ENCODE data around the gene GDI1. TPM values are rescaled to one million over a fixed set of nuclear protein-coding genes. Genes with fewer than 3 reads are reported as not detected.
"Not testable (repeated sequence)": the region's sequence is repeated elsewhere in the genome, so short reads cannot be mapped to it uniquely, and the experiment has no call there.

The GDI1 gene
- total RNA-seq: 100 to 1,000 TPM; 105 to 160 (median 121) TPM

DNA sequence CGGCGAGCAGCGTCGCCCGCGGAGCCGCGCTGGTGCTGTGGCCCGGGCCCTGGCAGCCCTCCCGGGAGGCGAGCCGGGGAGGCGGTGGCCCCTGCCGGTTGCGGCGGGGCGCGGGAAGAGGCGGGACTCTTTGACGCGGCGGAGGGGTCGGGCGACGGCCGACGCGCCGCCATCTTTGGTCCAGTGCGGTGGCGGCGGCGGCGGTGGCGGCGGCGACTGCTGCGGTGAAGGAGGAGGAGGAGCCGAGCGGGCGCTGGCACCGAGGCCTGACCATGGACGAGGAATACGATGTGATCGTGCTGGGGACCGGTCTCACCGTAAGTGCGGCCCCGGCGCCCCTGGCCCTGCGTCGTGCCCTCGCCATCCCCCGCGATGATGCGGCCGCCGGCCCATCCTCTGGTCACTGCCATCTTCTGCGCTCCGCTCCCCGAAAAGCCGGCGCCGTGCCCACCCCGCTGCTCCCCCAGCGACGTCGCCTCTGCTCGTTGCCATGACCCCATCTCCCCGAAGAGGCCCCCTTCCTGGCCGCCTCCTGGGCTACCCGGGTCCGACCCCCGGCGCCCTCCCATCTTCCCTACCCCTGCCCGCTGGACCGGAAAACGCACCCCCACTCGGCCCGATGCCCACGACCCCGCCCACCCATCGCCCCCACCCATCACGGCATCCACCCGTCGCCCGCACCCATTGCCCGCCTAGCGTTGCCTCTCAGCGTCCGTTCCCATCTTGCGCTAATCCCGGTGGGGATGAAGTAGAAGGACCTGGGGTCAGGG, at the start of gene GDI1:
GDI1 (plus strand) TSS at position 172 of the 770 bp plus-strand sequence; CDS start at position 273, 101 bp downstream.
- Histone ChIP-seq H3K27ac (peak within 1 kb of the TSS; percentile 90 to 96 (median 93)), H3K36me3 (peaks cover 0 to 65% of the 10 kb centered on the region in 2 donors), H3K4me1 (peaks cover 0 to 39% (median 0%) of the 10 kb centered on the region in 3 donors), H3K9me3 (no peaks in the 10 kb centered on the region), H3K27me3 (no peaks in the 10 kb centered on the region), H3K4me3 (peak within 1 kb of the TSS; percentile 79 to 83)
- no peak for TF ChIP-seq EP300 (IDR thresholded peaks at IDR 0.05)
- TF ChIP-seq POLR2AphosphoS5 (IDR thresholded peaks at IDR 0.05): peak; percentile 56
- peak; percentile 30 to 61 for TF ChIP-seq POLR2A (IDR thresholded peaks at IDR 0.05)
- TF ChIP-seq, protein P1, sequence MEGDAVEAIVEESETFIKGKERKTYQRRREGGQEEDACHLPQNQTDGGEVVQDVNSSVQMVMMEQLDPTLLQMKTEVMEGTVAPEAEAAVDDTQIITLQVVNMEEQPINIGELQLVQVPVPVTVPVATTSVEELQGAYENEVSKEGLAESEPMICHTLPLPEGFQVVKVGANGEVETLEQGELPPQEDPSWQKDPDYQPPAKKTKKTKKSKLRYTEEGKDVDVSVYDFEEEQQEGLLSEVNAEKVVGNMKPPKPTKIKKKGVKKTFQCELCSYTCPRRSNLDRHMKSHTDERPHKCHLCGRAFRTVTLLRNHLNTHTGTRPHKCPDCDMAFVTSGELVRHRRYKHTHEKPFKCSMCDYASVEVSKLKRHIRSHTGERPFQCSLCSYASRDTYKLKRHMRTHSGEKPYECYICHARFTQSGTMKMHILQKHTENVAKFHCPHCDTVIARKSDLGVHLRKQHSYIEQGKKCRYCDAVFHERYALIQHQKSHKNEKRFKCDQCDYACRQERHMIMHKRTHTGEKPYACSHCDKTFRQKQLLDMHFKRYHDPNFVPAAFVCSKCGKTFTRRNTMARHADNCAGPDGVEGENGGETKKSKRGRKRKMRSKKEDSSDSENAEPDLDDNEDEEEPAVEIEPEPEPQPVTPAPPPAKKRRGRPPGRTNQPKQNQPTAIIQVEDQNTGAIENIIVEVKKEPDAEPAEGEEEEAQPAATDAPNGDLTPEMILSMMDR (IDR thresholded peaks at IDR 0.05): no peak
- ATAC-seq: peak; percentile 74
- WGBS, 2 donors (ENCODE audit: low coverage in 1 of 2): no CpG with 5 or more reads among the region's 93 CpGs

DNA sequence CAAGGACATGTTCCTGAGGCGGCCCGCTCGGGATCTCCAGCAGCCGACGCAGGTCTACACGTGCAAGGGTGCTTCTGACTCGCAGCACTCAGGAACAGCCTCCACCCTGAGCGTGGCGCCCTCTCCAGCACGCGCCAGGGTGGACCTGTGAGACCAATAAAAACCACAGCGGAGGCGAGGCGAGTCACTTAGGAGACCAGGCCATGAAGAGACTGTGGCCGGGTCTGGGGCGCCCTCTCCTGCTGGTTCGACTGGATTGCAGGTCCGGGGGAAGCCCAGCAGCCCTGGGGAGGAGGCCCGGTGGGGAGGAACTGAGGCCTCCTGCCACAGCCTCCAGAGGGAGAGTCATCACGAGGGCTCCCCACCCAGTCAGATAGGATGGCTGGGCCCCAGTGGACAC, 48.9 kb upstream of the GDI1 start:
- not testable (repeated sequence) for H3K27me3 ChIP-seq, H3K9me3 ChIP-seq, H3K27ac ChIP-seq, H3K4me3 ChIP-seq, H3K36me3 ChIP-seq
- WGBS, 2 donors (ENCODE audit: low coverage in 1 of 2): no CpG with 5 or more reads among the region's 20 CpGs
- peak; percentile 26 for ATAC-seq
- H3K4me1 ChIP-seq: peaks cover 0 to 16% (median 0%) of the 10 kb centered on the region in 3 donors

DNA sequence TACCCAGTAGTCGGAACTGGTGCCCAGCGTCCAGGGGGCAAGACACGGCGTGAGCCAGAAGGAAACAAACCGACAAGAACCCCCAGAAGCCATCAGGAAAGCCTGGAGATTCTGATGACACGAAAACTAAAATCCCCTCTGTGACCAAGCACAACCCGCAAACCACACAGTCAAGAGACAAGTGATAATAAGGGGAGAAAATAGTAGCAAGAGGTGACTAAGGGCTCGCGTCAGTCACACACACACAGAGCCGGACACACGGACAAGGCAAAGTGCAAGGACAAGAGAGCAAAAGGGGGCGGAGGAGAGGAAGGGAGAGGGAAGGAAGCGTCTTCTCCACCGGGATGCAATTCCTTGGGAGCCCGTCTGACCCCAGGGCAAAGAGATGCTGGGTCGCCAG, 48.3 kb upstream of the GDI1 start:
- WGBS, 2 donors (ENCODE audit: low coverage in 1 of 2): no CpG with 5 or more reads among the region's 16 CpGs
- ATAC-seq, H3K27me3 ChIP-seq, H3K27ac ChIP-seq, H3K4me3 ChIP-seq, H3K9me3 ChIP-seq, H3K36me3 ChIP-seq: not testable (repeated sequence)
- peaks cover 0 to 11% (median 0%) of the 10 kb centered on the region in 3 donors for H3K4me1 ChIP-seq

- not testable (repeated sequence) for H3K4me1 ChIP-seq, H3K36me3 ChIP-seq, H3K9me3 ChIP-seq, H3K27me3 ChIP-seq
- ATAC-seq: peak; percentile 88
- Histone ChIP-seq H3K4me3 (peak overlapping the region in 1 of 2 donors; percentile 44), H3K27ac (peak overlapping the region in 3 of 4 donors; percentile 74 to 83 (median 78))
- WGBS, 2 donors (ENCODE audit: low coverage in 1 of 2): no CpG with 5 or more reads among the region's 121 CpGs
Observed at GRCh38 chrX:154389812-154390747, 46.9 kb upstream of the GDI1 start.

GRCh38 chrX:154396363-154396762, 40.6 kb upstream of the GDI1 start:
- peaks cover 0 to 37% (median 4%) of the 10 kb centered on the region in 3 donors for H3K4me1 ChIP-seq
- not testable (repeated sequence) for H3K27me3 ChIP-seq, ATAC-seq, H3K4me3 ChIP-seq, H3K9me3 ChIP-seq
- WGBS, 2 donors (ENCODE audit: low coverage in 1 of 2): 80 to 100% methylated on average over 1 to 3 of the region's 17 CpGs
- H3K36me3 ChIP-seq: peaks cover 0 to 24% of the 10 kb centered on the region in 2 donors
- H3K27ac ChIP-seq: peak overlapping the region in 3 of 4 donors; percentile 92 to 100 (median 96)

GRCh38 chrX:154396973-154397887, 39.7 kb upstream of the GDI1 start:
- peak overlapping the region; percentile 92 to 100 (median 96) for H3K27ac ChIP-seq
- H3K36me3 ChIP-seq: peaks cover 0 to 25% of the 10 kb centered on the region in 2 donors
- TF ChIP-seq, protein P1 (IDR thresholded peaks at IDR 0.05): no peak
- no peak for TF ChIP-seq EP300 (IDR thresholded peaks at IDR 0.05)
- peak; percentile 13 for TF ChIP-seq POLR2AphosphoS5 (IDR thresholded peaks at IDR 0.05)
- TF ChIP-seq POLR2A (IDR thresholded peaks at IDR 0.05): peak; percentile 38 to 55
- H3K27me3 ChIP-seq: no peaks in the 10 kb centered on the region
- no peaks in the 10 kb centered on the region for H3K9me3 ChIP-seq
- WGBS, 2 donors (ENCODE audit: low coverage in 1 of 2): 52% methylated on average over 8 of the region's 53 CpGs; no CpG with 5 or more reads in 1 of the 2 donors
- peak overlapping the region; percentile 73 to 97 for H3K4me3 ChIP-seq
- ATAC-seq: peak; percentile 78
- peaks cover 0 to 40% (median 4%) of the 10 kb centered on the region in 3 donors for H3K4me1 ChIP-seq

All from gastroesophageal sphincter (tissue), 4 donors.